Measurements from ENCODE around the gene TNFRSF19. TPM values are rescaled to one million over a fixed set of nuclear protein-coding genes. Genes with fewer than 3 reads are reported as not detected.
A peak's percentile ranks its signal among the peaks of the same experiment; 100 is the strongest.

TNFRSF19 gene
- total RNA-seq, 2 experiments from 2014 or later: not detected

DNA sequence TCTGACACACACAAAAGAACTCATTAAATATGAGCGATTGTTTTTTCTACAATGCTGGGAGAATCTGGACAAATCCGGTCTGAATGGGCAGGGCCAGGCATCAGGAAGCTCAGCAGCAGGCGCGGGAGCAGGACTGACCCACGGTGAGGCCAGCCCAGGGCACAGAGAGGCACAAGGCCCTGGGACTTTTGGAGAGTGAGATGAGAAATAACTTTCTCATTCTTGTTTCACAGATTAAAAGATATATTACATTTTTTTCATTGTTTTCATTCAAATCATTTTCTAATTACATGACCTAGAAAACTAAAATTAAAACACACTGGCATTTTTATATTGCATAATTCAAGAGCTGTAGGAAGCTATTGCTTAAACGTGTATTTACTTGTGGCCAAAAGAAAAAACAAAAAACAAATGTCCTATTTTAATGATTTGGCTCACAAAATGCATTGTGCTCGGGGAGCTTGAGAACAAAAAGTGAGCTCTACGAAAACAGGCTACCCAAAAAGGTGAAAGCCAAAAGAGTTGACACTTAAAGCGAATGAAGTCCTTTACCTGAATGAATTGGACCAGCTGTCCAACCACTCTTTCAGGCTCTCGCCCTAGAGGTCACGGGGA lies 133.1 kb downstream of the TNFRSF19 start:
- Histone ChIP-seq H3K4me1 (ENCODE audit: insufficient read depth, low read length, poor library complexity, severe bottlenecking) (no peaks in the 10 kb centered on the region), H3K36me3 (ENCODE audit: insufficient read depth, low read length) (no peaks in the 10 kb centered on the region), H2AFZ (ENCODE audit: low read length) (no peak overlapping the region), H3K27ac (ENCODE audit: low read depth, low read length, poor library complexity, severe bottlenecking) (no peak overlapping the region), H3K9me2 (ENCODE audit: insufficient read depth, low read length) (no peaks in the 10 kb centered on the region), H3K9me3 (ENCODE audit: low read length) (no peaks in the 10 kb centered on the region), H4K20me1 (ENCODE audit: insufficient read depth, low read length) (no peaks in the 10 kb centered on the region), H3K4me2 (ENCODE audit: low read length) (no peak overlapping the region), H3K79me2 (ENCODE audit: insufficient read depth, low read depth, low read length) (no peaks in the 10 kb centered on the region), H3K4me3 (ENCODE audit: low read depth, low read length, poor library complexity, severe bottlenecking) (no peak overlapping the region)
- intact Hi-C loops (cut with micrococcal nuclease; ENCODE audit: unreplicated experiment): no loop called here
- no TSS peak for BruUV-seq (replicated peaks)
- POLR2A ChIA-PET: no interaction called here
- DNase-seq (ENCODE audit: low spot score): no peak
- no peak for TF ChIP-seq EZH2phosphoT487 (IDR thresholded peaks at IDR 0.05; ENCODE audit: borderline replicate concordance, low read depth, low read length)
- TF ChIP-seq, protein P1, sequence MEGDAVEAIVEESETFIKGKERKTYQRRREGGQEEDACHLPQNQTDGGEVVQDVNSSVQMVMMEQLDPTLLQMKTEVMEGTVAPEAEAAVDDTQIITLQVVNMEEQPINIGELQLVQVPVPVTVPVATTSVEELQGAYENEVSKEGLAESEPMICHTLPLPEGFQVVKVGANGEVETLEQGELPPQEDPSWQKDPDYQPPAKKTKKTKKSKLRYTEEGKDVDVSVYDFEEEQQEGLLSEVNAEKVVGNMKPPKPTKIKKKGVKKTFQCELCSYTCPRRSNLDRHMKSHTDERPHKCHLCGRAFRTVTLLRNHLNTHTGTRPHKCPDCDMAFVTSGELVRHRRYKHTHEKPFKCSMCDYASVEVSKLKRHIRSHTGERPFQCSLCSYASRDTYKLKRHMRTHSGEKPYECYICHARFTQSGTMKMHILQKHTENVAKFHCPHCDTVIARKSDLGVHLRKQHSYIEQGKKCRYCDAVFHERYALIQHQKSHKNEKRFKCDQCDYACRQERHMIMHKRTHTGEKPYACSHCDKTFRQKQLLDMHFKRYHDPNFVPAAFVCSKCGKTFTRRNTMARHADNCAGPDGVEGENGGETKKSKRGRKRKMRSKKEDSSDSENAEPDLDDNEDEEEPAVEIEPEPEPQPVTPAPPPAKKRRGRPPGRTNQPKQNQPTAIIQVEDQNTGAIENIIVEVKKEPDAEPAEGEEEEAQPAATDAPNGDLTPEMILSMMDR (conservative IDR thresholded peaks at IDR 0.05; ENCODE audit: low read length): no peak
- CTCF ChIA-PET (ENCODE audit: unreplicated experiment): no interaction called here

DNA sequence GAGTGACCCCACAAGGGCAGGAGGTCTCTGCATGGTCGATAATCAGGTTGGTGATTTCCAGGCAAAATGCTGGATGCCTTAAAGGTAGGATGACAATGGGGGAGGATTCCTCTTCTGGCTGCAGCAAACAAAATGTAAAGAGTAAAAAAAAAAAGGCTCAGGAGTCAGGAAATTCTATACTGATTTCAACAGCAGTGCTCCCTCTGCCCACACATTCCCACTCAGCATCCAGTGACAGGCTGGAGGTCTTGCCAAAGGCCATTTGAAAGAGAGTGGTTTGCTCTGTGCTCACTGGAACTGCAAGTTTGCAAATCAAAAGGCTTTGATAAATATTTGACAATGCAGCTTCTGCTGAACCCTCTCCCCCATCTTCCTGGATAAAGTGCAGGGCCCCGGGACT lies 135.4 kb downstream of the TNFRSF19 start:
- H3K36me3 ChIP-seq (ENCODE audit: insufficient read depth, low read length): no peaks in the 10 kb centered on the region
- ChIA-PET POLR2A (no interaction called here), CTCF (ENCODE audit: unreplicated experiment) (no interaction called here)
- H3K4me2 ChIP-seq (ENCODE audit: low read length): no peak overlapping the region
- BruUV-seq (replicated peaks): no TSS peak
- H3K9me3 ChIP-seq (ENCODE audit: low read length): no peaks in the 10 kb centered on the region
- no peaks in the 10 kb centered on the region for H3K79me2 ChIP-seq (ENCODE audit: insufficient read depth, low read depth, low read length)
- H2AFZ ChIP-seq (ENCODE audit: low read length): no peak overlapping the region
- no peak for DNase-seq (ENCODE audit: low spot score)
- no peaks in the 10 kb centered on the region for H3K4me1 ChIP-seq (ENCODE audit: insufficient read depth, low read length, poor library complexity, severe bottlenecking)
- TF ChIP-seq, protein P1 (conservative IDR thresholded peaks at IDR 0.05; ENCODE audit: low read length): no peak
- TF ChIP-seq EZH2phosphoT487 (IDR thresholded peaks at IDR 0.05; ENCODE audit: borderline replicate concordance, low read depth, low read length): no peak
- H4K20me1 ChIP-seq (ENCODE audit: insufficient read depth, low read length): no peaks in the 10 kb centered on the region
- intact Hi-C loops (cut with micrococcal nuclease; ENCODE audit: unreplicated experiment): no loop called here
- no peaks in the 10 kb centered on the region for H3K9me2 ChIP-seq (ENCODE audit: insufficient read depth, low read length)
- H3K27ac ChIP-seq (ENCODE audit: low read depth, low read length, poor library complexity, severe bottlenecking): no peak overlapping the region
- H3K4me3 ChIP-seq (ENCODE audit: low read depth, low read length, poor library complexity, severe bottlenecking): no peak overlapping the region

DNA sequence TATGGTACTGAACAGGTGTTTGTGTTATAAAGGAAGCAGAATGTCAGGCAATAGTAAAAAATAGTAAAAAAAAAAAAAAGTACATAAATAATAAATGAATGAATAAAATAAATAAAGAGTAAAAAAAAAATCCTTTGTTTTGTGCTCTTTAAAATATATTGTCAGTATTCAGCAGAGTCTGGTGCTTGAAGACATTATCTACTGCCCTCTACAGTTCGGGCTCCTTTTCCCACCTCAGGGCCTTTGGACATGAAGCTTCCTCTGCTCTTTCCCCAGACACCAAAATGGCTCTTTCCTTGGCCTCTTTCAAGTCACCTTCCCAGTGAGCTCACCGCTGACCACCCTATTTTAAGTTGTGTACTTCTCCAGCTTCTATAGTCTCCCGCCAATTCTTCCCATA lies 137.5 kb downstream of the TNFRSF19 start:
- DNase-seq (ENCODE audit: low spot score): no peak
- H3K27ac ChIP-seq (ENCODE audit: low read depth, low read length, poor library complexity, severe bottlenecking): no peak overlapping the region
- no peaks in the 10 kb centered on the region for H3K36me3 ChIP-seq (ENCODE audit: insufficient read depth, low read length)
- no peaks in the 10 kb centered on the region for H4K20me1 ChIP-seq (ENCODE audit: insufficient read depth, low read length)
- H3K4me1 ChIP-seq (ENCODE audit: insufficient read depth, low read length, poor library complexity, severe bottlenecking): no peaks in the 10 kb centered on the region
- H3K4me3 ChIP-seq (ENCODE audit: low read depth, low read length, poor library complexity, severe bottlenecking): no peak overlapping the region
- no peaks in the 10 kb centered on the region for H3K79me2 ChIP-seq (ENCODE audit: insufficient read depth, low read depth, low read length)
- ChIA-PET POLR2A (interaction anchor here (0.6 to 1.4 kb wide), 5 partner anchors 10 to 1205 kb away, joined by 3 to 6 read pairs (median 4); no protein-coding TSS in a partner anchor), CTCF (ENCODE audit: unreplicated experiment) (no interaction called here)
- intact Hi-C loops (cut with micrococcal nuclease; ENCODE audit: unreplicated experiment): no loop called here
- no peak overlapping the region for H3K4me2 ChIP-seq (ENCODE audit: low read length)
- TF ChIP-seq, protein P1 (conservative IDR thresholded peaks at IDR 0.05; ENCODE audit: low read length): peak; percentile 38; the same call in 1 of the 2 replicates
- no peak for TF ChIP-seq EZH2phosphoT487 (IDR thresholded peaks at IDR 0.05; ENCODE audit: borderline replicate concordance, low read depth, low read length)
- no peaks in the 10 kb centered on the region for H3K9me2 ChIP-seq (ENCODE audit: insufficient read depth, low read length)
- no peaks in the 10 kb centered on the region for H3K9me3 ChIP-seq (ENCODE audit: low read length)
- BruUV-seq (replicated peaks): no TSS peak
- H2AFZ ChIP-seq (ENCODE audit: low read length): no peak overlapping the region

All from OCI-LY7 (cell line).